ENCODE data around the gene SEC14L1. TPM values are rescaled to one million over a fixed set of nuclear protein-coding genes. Genes with fewer than 3 reads are reported as not detected.

Gene SEC14L1
- total RNA-seq, 1 donor from 2014 or later = 93.2 TPM

- H3K4me2 ChIP-seq (ENCODE audit: low read length) = peak overlapping the region; percentile 40
- H3K27ac Mint-ChIP-seq (ENCODE audit: unreplicated experiment) = peak overlapping the region; percentile 16
- no peak overlapping the region for H2AFZ ChIP-seq (ENCODE audit: low read depth, low read length)
- H4K20me1 ChIP-seq (ENCODE audit: insufficient read depth, low read length) = peaks cover 93% of the 10 kb centered on the region
- H3K9me3 Mint-ChIP-seq (ENCODE audit: unreplicated experiment) = no peaks in the 10 kb centered on the region
- peaks cover 22% of the 10 kb centered on the region for H3K4me1 ChIP-seq (ENCODE audit: insufficient read depth, low read length)
- H3K4me3 Mint-ChIP-seq (ENCODE audit: unreplicated experiment) = peak overlapping the region; percentile 14
- no peaks in the 10 kb centered on the region for H3K36me3 ChIP-seq (ENCODE audit: insufficient read depth, low read length)
- no peak overlapping the region for H3K4me3 ChIP-seq (ENCODE audit: insufficient read depth, low read depth, low read length)
- H3K36me3 Mint-ChIP-seq (ENCODE audit: low read depth, unreplicated experiment) = peaks cover 11% of the 10 kb centered on the region
- DNase-seq (ENCODE audit: low read depth) (no peak), FAIRE-seq (no peak)
- peaks cover 14% of the 10 kb centered on the region for H3K4me1 Mint-ChIP-seq (ENCODE audit: low read depth, unreplicated experiment)
- no peak overlapping the region for H3K27ac ChIP-seq (ENCODE audit: low read depth, low read length)
- H3K79me2 ChIP-seq (ENCODE audit: insufficient read depth, low read length) = peaks cover 97% of the 10 kb centered on the region
- H3K27me3 Mint-ChIP-seq (ENCODE audit: low read depth, unreplicated experiment) = no peaks in the 10 kb centered on the region
- TF ChIP-seq EZH2 (IDR thresholded peaks at IDR 0.05; ENCODE audit: insufficient read depth, low read length) = no peak
- TF ChIP-seq, protein P1, sequence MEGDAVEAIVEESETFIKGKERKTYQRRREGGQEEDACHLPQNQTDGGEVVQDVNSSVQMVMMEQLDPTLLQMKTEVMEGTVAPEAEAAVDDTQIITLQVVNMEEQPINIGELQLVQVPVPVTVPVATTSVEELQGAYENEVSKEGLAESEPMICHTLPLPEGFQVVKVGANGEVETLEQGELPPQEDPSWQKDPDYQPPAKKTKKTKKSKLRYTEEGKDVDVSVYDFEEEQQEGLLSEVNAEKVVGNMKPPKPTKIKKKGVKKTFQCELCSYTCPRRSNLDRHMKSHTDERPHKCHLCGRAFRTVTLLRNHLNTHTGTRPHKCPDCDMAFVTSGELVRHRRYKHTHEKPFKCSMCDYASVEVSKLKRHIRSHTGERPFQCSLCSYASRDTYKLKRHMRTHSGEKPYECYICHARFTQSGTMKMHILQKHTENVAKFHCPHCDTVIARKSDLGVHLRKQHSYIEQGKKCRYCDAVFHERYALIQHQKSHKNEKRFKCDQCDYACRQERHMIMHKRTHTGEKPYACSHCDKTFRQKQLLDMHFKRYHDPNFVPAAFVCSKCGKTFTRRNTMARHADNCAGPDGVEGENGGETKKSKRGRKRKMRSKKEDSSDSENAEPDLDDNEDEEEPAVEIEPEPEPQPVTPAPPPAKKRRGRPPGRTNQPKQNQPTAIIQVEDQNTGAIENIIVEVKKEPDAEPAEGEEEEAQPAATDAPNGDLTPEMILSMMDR (IDR thresholded peaks at IDR 0.05; ENCODE audit: insufficient read depth, low read depth, low read length) = no peak
- H3K9ac ChIP-seq (ENCODE audit: low read length) = no peak overlapping the region
- no peaks in the 10 kb centered on the region for H3K27me3 ChIP-seq (ENCODE audit: insufficient read depth, low read length)
- no peaks in the 10 kb centered on the region for H3K9me3 ChIP-seq (ENCODE audit: insufficient read depth, low read depth, low read length)
These were observed 41.7 kb downstream of the SEC14L1 start for GRCh38 chr17:77182205-77183172.

DNA sequence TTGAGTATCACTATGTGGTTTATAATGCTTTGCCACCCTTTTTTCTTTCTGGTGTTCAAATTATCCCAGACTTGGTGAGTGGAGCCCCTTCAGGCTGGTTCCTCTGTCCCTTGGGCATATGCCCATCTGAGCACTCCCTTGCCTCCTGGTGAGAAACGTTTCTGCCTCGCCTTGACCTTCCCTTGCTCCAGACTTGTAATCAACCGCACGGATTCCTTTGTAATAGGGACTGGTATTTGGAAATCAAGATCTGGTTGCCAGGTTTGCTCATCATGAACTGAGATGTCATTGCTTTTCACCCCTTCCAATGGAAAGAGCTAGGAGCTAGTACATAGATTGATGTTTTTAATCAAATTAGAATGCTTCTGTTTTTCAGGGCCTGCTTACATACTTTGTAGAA is 43.7 kb downstream of the SEC14L1 start:
- no peak overlapping the region for H3K27ac Mint-ChIP-seq (ENCODE audit: unreplicated experiment)
- H3K36me3 Mint-ChIP-seq (ENCODE audit: low read depth, unreplicated experiment) = peaks cover 7% of the 10 kb centered on the region
- Histone ChIP-seq H3K79me2 (ENCODE audit: insufficient read depth, low read length) (peaks cover 97% of the 10 kb centered on the region), H4K20me1 (ENCODE audit: insufficient read depth, low read length) (peaks cover 91% of the 10 kb centered on the region), H3K27me3 (ENCODE audit: insufficient read depth, low read length) (no peaks in the 10 kb centered on the region), H3K4me3 (ENCODE audit: insufficient read depth, low read depth, low read length) (no peak overlapping the region), H3K4me1 (ENCODE audit: insufficient read depth, low read length) (peaks cover 22% of the 10 kb centered on the region), H3K27ac (ENCODE audit: low read depth, low read length) (peak overlapping the region; percentile 9), H3K4me2 (ENCODE audit: low read length) (peak overlapping the region; percentile 1), H3K9me3 (ENCODE audit: insufficient read depth, low read depth, low read length) (no peaks in the 10 kb centered on the region), H3K9ac (ENCODE audit: low read length) (no peak overlapping the region), H2AFZ (ENCODE audit: low read depth, low read length) (no peak overlapping the region), H3K36me3 (ENCODE audit: insufficient read depth, low read length) (no peaks in the 10 kb centered on the region)
- FAIRE-seq (no peak), DNase-seq (ENCODE audit: low read depth) (peak; percentile 68)
- H3K4me3 Mint-ChIP-seq (ENCODE audit: unreplicated experiment) = no peak overlapping the region
- H3K9me3 Mint-ChIP-seq (ENCODE audit: unreplicated experiment) = no peaks in the 10 kb centered on the region
- H3K4me1 Mint-ChIP-seq (ENCODE audit: low read depth, unreplicated experiment) = peaks cover 18% of the 10 kb centered on the region
- no peaks in the 10 kb centered on the region for H3K27me3 Mint-ChIP-seq (ENCODE audit: low read depth, unreplicated experiment)
- TF ChIP-seq, protein P1 (IDR thresholded peaks at IDR 0.05; ENCODE audit: insufficient read depth, low read depth, low read length) = no peak
- TF ChIP-seq EZH2 (IDR thresholded peaks at IDR 0.05; ENCODE audit: insufficient read depth, low read length) = no peak

DNA sequence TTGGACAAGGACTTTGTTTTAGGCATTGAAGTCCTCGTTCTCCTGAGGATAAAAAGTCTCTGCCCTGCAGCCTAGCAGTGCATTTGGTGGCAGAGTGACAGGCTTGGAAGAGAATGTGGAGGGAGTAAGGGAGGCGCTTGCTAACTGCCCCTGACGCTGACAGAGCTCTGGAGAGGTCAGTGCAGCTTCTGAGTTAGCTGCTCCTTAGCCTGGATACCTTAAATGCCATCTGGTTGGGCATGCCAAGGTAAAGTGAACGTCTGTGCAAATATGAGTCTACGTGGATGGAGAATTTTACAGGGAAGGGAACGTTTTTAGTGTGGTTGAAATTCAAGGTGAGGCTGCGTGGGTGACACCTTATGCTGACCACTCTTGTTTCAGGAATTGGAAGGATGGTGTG is 44.4 kb downstream of the SEC14L1 start:
- H3K27me3 ChIP-seq (ENCODE audit: insufficient read depth, low read length) = no peaks in the 10 kb centered on the region
- no peaks in the 10 kb centered on the region for H3K36me3 ChIP-seq (ENCODE audit: insufficient read depth, low read length)
- no peak overlapping the region for H3K9ac ChIP-seq (ENCODE audit: low read length)
- H3K4me1 ChIP-seq (ENCODE audit: insufficient read depth, low read length) = peaks cover 22% of the 10 kb centered on the region
- DNase-seq (ENCODE audit: low read depth) (no peak), FAIRE-seq (no peak)
- H3K9me3 ChIP-seq (ENCODE audit: insufficient read depth, low read depth, low read length) = no peaks in the 10 kb centered on the region
- Mint-ChIP-seq H3K4me3 (ENCODE audit: unreplicated experiment) (no peak overlapping the region), H3K27me3 (ENCODE audit: low read depth, unreplicated experiment) (no peaks in the 10 kb centered on the region), H3K4me1 (ENCODE audit: low read depth, unreplicated experiment) (peaks cover 18% of the 10 kb centered on the region), H3K9me3 (ENCODE audit: unreplicated experiment) (no peaks in the 10 kb centered on the region), H3K27ac (ENCODE audit: unreplicated experiment) (no peak overlapping the region), H3K36me3 (ENCODE audit: low read depth, unreplicated experiment) (peaks cover 7% of the 10 kb centered on the region)
- no peak overlapping the region for H3K27ac ChIP-seq (ENCODE audit: low read depth, low read length)
- H3K4me2 ChIP-seq (ENCODE audit: low read length) = peak overlapping the region; percentile 1
- TF ChIP-seq EZH2 (IDR thresholded peaks at IDR 0.05; ENCODE audit: insufficient read depth, low read length) = no peak
- TF ChIP-seq, protein P1 (IDR thresholded peaks at IDR 0.05; ENCODE audit: insufficient read depth, low read depth, low read length) = no peak
- H2AFZ ChIP-seq (ENCODE audit: low read depth, low read length) = no peak overlapping the region
- H3K4me3 ChIP-seq (ENCODE audit: insufficient read depth, low read depth, low read length) = no peak overlapping the region
- H4K20me1 ChIP-seq (ENCODE audit: insufficient read depth, low read length) = peaks cover 94% of the 10 kb centered on the region
- peaks cover 98% of the 10 kb centered on the region for H3K79me2 ChIP-seq (ENCODE audit: insufficient read depth, low read length)
